Stimulated activated CD4-positive, alpha-beta T cell treated with anti-CD3 and anti-CD28 coated beads, Interleukin-4, amount 100 ng/mL, for 24 hours (primary cell): Measurements from ENCODE around the gene ZNF726.
"Not testable (repeated sequence)": the region's sequence is repeated elsewhere in the genome, so short reads cannot be mapped to it uniquely, and the experiment has no call there.

Experiments
- DNase-seq: peaks from one replicate; pipeline ENCODE4 v3.0.0-alpha.2; 2020

ZNF726 gene

GRCh38 chr19:23946569-23946968, 31.9 kb downstream of the ZNF726 start:
- no peak for DNase-seq

GRCh38 chr19:23949611-23950010, 34.9 kb downstream of the ZNF726 start:
- DNase-seq: no peak

- no peak for DNase-seq
Observed at GRCh38 chr19:23956051-23956450, 41.4 kb downstream of the ZNF726 start.

GRCh38 chr19:23957660-23958281, 43.1 kb downstream of the ZNF726 start:
- DNase-seq: no peak

- DNase-seq: not testable (repeated sequence)
Observed at GRCh38 chr19:23963396-23963795, 48.7 kb downstream of the ZNF726 start.

GRCh38 chr19:23963881-23964280, 49.2 kb downstream of the ZNF726 start:
- DNase-seq: not testable (repeated sequence)

GRCh38 chr19:23964334-23964733, 49.6 kb downstream of the ZNF726 start:
- not testable (repeated sequence) for DNase-seq

GRCh38 chr19:23969630-23970029, 54.9 kb downstream of the ZNF726 start:
- no peak for DNase-seq

GRCh38 chr19:23971598-23971997, 56.9 kb downstream of the ZNF726 start:
- DNase-seq: no peak

- DNase-seq: no peak
Observed at GRCh38 chr19:23972161-23972560, 57.5 kb downstream of the ZNF726 start.

GRCh38 chr19:23974941-23975340, 60.3 kb downstream of the ZNF726 start:
- DNase-seq: no peak

- DNase-seq: not testable (repeated sequence)
Observed at GRCh38 chr19:23976631-23977030, 61.9 kb downstream of the ZNF726 start.

GRCh38 chr19:23977256-23977655, 62.6 kb downstream of the ZNF726 start:
- DNase-seq: not testable (repeated sequence)

GRCh38 chr19:23978068-23978467, 63.4 kb downstream of the ZNF726 start:
- DNase-seq: no peak

- DNase-seq: no peak
Observed at GRCh38 chr19:23980805-23981204, 66.1 kb downstream of the ZNF726 start.

GRCh38 chr19:23981863-23982262, 67.2 kb downstream of the ZNF726 start:
- no peak for DNase-seq

- no peak for DNase-seq
Observed at GRCh38 chr19:23983406-23983805, 68.7 kb downstream of the ZNF726 start.
